ENCODE measurements around the gene NLRP6.
"Not testable (repeated sequence)": the region's sequence is repeated elsewhere in the genome, so short reads cannot be mapped to it uniquely, and the experiment has no call there.

The NLRP6 gene

DNA sequence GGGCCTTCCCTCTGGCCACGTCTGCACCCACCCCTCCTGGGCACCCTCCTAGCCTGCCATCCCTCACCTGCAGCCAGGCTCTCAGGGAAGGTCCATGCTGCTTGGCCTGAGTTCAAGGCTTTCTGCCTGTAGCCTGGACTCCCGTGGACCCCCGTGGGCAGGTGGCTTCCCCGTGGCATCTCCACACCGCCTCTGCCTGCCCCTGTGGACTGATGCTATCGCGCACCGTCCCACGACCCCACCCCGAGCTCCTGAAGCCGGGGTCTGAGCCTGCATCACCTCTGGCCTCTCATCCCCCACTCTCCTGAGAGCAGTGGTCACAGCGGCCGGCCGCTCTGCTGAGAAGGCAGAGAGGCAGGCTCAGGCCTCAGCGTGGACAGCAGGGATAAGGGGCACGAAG is 16.6 kb downstream of the NLRP6 start:
- no peak for DNase-seq

DNA sequence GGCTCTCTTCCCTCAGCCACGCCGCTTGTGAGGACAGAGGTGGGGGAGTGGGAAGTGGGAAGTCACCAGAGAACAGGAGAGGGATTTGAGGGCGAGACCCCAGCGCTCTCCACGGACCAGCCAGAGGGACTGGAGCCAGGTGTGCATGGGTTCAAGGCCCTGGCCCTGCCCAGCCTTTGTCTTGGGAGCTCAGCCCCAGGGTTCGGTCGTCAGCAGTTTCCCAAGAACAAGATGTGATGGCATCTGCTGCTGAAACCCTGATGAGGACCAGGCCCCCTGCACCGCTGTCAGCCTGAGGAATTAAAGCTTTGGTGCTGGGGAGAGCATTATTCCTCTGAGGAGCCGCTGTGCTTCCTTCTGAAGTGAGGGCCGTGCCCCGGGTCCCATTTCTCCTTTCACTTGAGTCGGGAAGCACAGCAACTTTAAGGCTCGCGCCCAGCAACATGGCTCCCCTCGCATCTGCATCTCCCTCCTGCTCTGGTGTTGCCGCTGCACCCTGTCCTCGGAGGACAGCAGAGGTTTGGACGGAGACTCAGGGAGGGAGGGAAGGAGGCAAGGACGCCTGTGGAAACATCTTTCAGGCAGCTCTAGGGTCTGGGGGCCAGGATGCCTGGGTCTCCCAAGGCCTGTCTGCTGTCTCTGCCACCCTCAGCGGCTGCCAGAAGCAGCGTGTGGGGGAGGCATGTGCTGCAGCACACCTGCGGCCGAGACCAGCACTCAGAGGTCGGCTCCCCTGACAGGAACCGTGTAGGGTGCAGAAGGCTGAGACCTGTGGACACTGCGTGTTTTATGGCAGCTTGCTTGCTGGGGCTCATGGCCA is 17.4 kb downstream of the NLRP6 start:
- DNase-seq: no peak

DNA sequence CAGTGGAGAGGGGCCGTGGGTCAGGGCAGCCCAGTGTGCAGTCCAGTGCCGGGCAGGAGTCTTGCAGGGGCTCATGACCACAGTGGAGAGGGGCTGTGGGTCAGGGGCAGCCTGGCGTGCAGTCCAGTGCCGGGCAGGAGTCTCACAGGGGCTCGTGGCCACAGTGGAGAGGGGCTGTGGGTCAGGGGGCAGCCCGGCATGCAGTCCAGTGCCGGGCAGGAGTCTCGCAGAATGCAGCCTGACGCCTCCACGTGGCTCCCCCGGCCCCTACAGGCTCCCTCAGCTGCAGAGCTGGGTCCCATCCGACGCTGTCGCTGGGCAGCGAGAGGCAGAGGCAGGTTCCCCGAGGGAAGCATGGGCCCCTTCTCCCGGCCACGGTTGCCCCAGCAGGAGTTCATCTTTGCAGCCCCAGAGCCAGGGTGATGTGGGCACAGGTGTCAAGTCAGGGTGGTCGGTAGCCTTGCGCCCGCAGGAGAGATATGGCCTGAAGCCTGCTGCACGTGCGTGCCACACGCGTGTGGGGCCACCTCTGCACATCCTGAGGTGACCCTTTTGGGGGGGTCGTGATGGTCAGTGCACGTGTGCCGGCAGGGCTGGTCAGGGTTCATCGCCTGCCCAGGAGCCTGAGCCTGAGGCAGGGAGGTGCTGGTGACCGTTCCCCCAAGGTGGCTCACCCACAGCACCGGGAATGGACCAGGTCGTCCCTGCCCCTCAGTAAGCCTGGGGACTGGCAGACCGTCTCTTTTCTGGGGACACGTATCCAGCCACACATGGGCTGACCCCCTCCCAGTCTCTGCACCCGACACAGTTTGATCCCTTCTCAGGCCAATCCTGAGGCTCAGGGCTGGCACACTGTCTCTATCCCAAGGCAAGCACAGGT is 18.2 kb downstream of the NLRP6 start:
- no peak for DNase-seq

DNA sequence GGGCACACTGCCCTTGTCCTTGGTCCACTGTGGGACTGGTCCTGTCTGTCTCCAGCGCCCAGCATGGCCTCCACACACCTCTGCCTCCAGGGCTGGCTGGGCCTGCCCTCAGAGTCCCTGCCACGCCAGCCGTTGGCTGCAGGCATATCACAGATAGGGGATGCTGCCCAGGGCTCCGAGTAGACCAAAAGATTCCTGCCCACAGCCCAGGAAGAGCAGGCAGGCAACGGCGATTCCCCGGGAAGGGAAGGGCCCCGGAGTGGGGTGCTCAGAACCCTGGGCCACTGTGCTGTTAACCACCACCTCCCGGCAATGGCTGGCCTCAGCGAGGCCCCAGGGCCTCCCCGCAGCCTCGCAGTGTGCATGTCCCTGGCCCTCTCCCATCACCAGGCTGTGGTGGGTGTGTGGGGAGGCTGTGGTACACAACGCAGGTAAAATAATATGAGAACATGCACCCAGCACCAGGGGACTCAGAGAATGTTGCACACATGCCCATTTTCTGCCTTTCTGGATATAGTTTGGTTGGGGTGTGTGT is 18.9 kb downstream of the NLRP6 start:
- DNase-seq: no peak

DNA sequence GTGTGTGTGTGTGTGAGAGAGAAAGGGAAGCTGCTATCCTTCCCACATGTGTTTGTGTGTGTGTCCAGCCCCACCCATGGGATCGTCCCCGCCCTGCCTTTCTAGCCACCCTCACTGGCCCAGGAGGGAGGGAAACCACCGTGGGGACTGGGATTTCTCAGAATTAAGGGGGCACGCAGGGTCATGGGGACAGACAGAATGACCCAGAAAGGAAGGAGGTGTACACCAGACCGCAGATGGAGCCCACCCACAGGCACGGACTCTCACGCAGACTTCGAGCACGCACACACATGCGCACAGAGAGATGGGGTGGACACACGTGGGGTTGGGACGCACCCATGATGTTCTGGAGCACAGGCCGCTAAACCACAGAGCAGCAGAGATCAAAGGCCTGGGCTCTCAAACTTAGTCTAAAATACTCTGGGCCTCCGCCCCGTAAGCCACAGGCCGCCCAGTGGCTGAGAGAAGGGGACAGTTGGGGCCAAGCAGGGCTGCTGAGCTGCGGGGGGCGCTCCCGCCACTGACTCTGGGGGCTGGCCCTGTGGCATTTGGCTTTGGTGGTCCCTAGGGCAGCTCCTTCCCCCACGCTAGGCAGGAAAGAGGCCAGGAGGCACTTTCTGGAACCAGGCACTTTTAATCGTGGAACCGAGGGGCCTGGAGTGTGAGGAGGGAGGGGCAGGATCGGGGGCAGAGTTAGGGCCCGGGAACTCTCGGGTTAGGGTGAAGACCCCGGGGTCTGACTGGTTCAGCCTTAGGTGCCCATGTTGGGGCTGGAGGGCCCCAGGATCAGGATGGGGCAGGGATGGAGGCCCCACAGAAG is 19.6 kb downstream of the NLRP6 start:
- DNase-seq: no peak

DNA sequence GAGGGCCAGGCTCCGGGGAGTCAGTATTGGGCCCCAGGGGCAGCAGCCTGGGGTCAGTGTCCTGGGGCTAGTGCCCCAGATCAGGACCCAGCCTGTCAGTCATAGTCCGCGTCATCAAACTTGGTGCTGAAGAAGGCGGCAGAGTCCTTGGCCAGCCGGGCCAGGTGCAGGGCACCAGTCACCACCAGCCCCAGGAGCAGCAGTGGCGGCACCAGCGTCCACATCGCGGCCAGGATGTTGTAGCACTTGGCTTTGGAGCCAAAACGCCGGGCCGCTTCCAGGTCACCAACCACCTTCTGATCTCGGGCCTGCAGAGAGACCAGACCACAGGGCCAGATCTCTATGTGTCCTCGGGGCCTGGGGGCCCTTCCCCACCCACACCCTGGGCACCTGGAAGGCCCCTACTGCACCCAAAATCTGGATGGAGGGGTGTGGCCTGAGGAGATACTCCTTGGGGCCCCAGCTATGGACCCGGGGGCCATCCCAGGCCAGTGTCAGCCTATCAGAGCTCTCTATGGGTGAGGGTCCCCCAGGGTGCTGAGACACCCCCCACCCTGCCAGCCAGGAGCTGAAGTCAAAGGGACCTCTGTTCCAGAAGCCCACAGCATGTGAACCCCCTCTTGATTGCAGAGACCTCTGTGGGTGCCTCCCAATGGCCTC is 20.3 kb downstream of the NLRP6 start:
- no peak for DNase-seq

DNA sequence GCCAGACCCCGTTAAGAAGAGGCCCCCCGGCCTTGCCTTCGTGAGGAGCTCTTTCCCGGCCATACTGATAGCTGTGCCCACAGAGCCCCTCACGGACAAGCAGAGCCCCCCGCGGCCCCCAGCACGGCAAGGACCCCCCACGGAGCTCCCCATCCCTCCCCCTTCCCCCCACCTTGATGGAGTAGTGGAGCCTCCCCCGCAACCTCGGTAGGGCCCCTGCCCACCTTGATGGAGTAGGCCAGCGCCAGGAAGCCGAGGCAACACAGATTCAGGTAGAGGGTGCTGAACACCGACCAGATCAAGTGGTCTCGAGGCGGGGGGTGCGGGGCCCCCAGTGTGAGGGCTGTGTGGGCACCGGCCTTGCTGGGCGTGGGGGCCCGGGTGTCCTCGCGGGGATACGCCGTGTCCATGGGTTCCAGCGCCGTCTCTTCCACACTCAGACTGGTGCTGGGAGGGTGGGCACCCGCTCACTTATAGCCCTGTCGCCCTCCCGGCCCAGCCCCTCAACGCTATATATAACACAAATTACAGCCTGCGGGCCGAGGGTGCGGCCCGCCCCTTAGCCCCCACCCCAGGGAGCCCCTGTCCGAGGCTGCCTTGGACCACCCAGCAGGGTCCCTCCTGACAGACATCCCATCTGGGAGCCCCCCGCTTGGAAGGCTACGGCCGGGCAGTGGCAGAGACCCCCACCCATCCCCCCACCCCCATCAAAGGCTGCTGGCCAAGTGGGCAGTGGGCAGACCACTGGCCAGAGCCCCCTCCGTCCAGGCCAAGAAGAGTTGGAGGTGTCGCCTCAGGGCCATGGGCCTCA is 21.1 kb downstream of the NLRP6 start, which contains the start of gene IFITM5:
Gene IFITM5, minus strand, starts transcription at position 446 of the 811 bp plus-strand sequence. Its CDS starts 36 bp downstream, at position 410.
- no peak for DNase-seq

DNA sequence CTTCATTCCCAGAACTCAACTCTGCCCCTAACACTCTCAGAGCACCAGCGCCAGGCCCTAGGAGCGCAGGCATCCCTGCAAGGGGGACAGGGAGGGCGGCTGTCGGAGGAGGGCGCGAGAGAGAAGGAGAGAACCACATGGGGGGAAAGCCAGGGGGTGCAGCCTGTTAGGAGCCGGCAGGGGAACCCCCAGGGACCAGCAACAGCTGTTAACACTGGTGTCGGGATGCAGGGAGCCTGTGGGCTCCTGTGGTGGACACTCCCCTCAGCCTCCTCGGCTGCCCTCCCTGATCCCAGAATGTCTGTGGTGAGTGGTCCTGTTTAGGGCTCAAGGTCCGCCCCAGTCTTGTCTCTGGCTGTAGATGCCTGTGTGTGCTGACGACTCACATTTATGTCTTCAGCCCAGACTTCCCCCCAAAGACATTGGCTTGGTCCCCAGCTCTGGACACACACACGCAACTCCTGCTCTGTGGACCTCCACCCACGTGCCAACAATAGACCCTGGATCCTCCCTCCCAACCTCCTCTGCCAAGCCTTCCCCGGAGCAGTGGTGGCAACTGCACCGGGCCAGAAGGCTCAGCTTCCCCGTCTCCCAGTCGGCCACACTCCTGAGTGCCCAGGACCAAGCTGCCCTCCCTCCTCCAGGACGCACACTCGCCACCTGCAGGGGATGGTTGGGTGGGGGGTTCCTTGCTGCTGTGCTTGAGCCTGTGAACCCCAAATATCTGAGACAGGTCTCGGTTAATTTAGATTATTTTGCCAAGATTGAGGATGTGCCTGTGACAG is 21.9 kb downstream of the NLRP6 start:
- DNase-seq: no peak

DNA sequence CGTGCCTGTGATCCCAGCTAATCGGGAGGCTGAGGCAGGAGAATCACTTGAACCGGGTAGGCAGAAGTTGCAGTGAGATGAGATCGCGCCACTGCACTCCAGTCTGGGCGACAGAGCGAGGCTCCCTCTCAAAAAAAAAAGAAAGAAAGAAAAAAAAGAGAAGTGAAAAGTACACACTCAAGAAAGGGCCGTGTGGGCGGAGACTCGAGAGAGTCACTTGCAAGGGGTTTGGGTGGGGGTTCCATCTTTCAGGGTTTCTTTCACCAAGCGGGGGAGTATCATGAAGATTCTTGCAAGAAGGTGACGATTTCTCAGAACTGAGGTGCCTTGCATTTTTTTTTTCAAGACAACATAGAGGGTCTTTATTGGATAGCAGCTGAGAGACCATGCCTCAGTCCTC is 25.2 kb downstream of the NLRP6 start:
- peak; percentile 46 for DNase-seq

DNA sequence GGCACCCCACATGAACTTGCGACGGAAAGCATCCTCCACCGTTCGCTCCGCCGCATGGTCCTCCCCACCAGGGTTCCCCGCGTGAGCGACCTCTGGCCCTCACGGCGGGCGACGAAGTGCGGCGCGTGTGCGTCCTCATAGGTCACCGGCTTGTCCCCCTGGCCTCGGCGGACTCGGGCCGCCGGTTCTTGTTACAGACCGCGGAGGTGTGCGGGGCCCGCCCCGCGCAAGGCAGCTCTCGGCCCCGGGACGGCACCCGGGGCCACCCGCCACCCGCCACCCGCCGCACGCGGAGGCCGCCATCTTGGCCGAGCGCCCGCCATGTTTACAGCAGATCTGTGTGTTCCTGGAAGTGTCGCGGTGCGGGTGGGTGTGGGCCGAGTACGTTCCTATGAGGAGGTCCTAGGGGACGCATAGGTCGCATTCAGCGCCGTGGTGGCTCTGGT is 25.9 kb downstream of the NLRP6 start:
- DNase-seq: no peak

DNA sequence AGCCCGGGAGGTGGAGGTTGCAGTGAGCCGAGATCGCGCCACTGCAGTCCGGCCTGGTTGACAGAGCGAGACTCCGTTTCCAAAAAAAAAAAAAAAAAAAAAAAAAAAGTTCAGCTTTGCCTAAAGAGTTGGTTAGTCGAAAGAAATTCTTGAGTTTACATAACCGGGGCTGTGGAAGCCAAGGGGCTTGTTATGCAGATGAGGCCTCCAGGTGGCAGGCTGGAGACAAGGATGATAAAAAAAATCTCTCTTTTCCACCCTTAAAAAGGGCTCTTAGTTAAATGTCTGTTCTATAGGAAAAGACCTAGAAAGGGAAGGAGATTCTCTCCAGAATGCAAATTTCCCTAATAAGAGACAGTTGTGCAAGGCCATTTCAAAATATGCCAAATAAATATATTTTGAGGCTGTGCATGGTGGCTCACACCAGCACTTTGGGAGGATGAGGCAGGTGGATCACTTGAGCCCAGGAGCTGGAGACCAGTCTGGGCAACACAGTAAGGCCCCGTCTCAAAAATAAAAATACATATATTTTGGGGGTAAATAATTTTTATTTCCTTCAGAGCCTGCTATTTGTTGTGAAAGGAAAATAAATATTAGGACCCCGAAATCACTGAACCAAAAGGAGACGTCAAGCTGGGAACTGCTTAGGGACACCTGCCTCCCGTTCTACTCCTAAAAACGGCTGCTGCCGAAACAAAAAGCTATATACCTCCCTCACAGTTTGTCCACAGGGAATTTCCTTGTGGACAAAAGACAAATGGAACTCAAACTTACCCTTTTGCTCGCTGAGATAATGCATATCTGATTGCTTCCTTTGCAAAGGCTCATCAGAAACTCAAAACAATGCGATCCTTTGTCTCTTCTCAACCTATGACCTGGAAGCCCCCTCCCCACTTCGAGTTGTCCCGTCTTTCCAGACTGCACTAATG is 27.0 kb downstream of the NLRP6 start:
- DNase-seq: peak; percentile 65

DNA sequence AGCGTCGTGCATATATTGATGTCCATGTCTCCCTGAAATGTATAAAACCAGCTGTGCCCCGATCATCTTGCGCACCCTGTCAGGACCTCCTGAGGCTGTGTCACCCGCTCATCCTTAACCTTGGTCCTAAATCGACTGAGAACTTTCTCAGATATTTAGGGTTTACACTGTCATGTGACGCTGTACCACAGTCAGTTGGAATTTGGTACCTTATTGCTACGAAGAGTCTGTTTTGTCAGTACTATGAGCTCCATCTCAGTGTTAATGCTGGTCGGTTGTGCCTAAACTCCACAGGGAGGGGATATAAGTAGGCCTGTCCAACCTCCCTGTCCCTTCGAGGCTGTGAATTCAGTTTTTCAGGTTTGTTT is 27.6 kb downstream of the NLRP6 start:
- DNase-seq: no peak

DNA sequence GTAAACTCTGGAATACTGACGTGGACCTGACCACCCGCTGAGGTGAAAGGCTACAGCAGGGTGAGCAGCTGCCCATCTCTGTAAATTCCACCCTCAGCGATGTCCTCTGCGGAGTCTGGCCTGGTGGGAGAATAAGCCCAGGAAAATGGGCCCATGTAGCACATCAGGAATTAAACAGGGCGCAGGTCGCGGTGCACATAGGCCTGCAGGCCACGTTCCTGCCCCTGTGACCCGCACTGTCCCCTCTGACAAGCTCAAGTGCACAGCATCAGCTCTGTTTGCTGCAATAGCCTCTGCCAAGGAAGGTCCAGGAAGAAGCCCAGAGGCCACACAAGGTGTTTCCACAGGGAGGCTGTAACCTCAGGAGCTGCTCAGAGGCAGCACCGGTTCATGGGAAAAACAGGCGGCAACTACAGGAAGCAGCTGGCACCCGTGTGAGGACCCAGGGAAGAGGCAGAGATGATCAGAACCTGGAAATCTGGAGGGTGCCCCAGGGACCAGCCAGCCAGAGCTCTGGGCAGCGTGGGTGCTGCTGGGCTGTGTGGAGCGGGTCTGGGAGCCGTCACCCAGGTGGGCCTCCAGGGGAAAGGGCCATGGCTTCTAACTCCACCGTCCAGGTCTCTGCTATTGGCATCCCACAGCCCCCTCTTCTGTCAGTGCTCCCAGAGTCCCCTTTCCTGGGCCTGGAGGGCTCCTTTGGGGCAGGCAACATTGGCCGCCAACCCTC is 28.6 kb downstream of the NLRP6 start:
- no peak for DNase-seq

DNA sequence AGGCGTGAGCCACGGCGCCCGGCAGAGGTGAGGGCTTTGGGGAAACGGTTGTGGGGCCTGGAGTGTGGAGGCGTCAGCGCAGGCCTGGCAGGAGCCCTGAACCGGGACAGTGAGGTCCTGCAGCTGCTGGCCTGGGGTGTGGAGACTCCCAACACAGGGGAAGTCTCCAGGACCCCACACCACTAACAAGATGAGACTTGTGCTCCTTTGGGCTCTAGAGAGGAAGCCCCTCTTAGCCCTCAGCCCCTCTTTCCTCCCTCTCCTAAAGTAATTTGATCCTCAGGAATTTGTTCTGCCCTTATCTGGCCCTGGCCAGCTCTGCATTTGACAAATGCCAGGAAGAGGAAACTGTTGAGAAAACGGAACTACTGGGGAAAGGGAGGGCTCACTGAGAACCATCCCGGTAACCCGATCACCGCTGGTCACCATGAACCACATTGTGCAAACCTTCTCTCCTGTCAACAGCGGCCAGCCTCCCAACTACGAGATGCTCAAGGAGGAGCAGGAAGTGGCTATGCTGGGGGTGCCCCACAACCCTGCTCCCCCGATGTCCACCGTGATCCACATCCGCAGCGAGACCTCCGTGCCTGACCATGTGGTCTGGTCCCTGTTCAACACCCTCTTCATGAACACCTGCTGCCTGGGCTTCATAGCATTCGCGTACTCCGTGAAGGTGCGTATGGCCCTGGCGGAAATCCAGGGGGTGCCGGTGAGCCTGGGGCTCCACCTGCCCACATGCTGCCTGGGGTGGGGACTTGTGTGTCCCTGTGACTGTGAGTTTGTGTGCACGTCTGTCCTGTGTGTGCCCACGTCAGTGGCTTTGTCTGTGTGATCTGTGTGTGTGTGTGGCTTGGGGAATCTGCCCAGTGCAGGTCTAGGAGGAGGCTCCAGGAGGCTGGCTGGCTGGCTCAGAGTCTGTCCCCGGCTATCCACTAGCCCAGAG is 29.8 kb downstream of the NLRP6 start, which contains the start of gene IFITM2:
Gene IFITM2, plus strand, starts transcription at position 51 of the 943 bp plus-strand sequence. Its CDS starts 377 bp downstream, at position 428.
- not testable (repeated sequence) for DNase-seq

DNA sequence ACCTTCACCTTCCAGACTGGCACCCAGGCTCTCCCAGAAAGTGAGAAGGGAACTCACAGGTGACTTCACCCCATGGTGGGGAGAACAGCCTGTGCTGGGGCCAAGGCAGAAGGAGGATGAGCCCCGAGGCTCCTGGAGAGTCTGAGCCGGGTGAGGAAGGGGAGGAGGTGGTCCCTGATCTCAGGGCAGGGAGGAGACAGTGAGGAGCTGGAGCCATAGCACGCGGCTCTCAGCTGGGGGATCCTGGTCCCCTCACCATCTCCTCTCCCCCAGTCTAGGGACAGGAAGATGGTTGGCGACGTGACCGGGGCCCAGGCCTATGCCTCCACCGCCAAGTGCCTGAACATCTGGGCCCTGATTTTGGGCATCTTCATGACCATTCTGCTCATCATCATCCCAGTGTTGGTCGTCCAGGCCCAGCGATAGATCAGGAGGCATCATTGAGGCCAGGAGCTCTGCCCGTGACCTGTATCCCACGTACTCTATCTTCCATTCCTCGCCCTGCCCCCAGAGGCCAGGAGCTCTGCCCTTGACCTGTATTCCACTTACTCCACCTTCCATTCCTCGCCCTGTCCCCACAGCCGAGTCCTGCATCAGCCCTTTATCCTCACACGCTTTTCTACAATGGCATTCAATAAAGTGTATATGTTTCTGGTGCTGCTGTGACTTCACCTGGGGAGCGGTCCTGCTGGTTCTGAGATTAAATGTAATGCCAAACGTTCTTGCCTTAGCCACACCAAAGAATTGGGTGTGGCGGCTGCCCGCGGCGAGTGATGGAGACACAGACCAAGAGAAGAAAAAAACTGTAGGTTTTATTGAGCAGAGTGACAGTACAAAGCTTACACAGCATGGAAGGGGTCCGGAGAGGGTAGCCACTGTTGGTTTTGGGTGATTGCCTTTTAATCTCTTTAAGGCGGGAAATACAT is 30.8 kb downstream of the NLRP6 start:
- DNase-seq: not testable (repeated sequence)

DNA sequence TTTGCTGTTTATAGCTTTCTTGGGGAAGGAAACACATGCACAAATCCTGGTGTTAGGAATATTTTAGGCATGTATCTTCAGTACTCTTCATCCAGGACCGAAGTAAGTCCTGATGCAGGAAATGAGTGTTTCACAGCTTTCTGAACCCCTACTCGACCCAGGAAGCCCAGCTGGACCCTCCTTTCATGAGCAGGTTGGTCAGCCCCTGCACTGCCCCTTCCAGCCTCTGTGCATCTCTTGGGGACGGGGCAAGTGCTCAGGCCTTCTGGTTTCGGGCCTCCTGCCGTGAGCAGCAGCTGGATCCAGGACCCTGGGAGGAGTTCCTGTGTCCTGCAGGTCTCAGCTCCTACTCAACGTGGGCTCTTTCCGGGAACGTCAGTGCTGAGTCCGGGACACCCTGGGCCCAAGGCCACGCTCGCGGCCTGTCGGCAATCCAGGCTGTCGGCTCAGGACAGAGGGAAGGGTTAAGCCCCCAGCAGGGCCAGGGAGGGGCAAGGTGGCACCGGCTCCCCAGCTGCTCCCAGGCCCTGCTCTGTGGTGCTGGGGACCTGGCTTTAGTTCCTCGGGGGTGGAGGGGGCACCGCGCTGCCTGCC is 31.9 kb downstream of the NLRP6 start:
- DNase-seq: not testable (repeated sequence)
